ENCODE data around the gene LETM1. TPM values are rescaled to one million over a fixed set of nuclear protein-coding genes. Genes with fewer than 3 reads are reported as not detected.
A peak's percentile ranks its signal among the peaks of the same experiment; 100 is the strongest.

Gene LETM1
- total and polyA plus RNA-seq, 2 donors (not counting 3 experiments of a cell fraction or from before 2014, with no cell fraction given): 25.6 to 62.5 TPM

- intact Hi-C loops (cut with micrococcal nuclease): loop anchor here (5.0 kb wide), 1 partner anchor 46 kb away; no protein-coding TSS in a partner anchor
- POLR2A ChIA-PET: no interaction called here
These were observed 62.5 kb downstream of the LETM1 start for GRCh38 chr4:1793496-1793840.

More at GRCh38 chr4:1793496-1793840, 62.5 kb downstream of the LETM1 start:
- no peaks in the 10 kb centered on the region for H3K36me3 ChIP-seq (ENCODE audit: control insufficient read depth in 2 of 2, extremely low read depth in 1 of 2, insufficient read depth in 2 of 2, low read length in 2 of 2)
- H3K9me1 ChIP-seq (replicated peaks; ENCODE audit: control insufficient read depth, extremely low read depth, insufficient read depth, low read length): no peaks in the 10 kb centered on the region
- BruUV-seq (replicated peaks): no TSS peak
- H3K27ac ChIP-seq (ENCODE audit: insufficient read depth, low read depth, low read length): no peak overlapping the region
- H3K4me1 ChIP-seq (ENCODE audit: control insufficient read depth, extremely low read depth, insufficient read depth, low read length): no peaks in the 10 kb centered on the region
- no peaks in the 10 kb centered on the region for H4K20me1 ChIP-seq (replicated peaks; ENCODE audit: control insufficient read depth, extremely low read depth, insufficient read depth, low read length)
- no peaks in the 10 kb centered on the region for H3K9me3 ChIP-seq (replicated peaks; ENCODE audit: control insufficient read depth, insufficient read depth, low read length)
- dilution Hi-C loops (cut with MboI; ENCODE audit: extremely low pct_ligation_motif_present, low sequenced_read_pairs): no loop called here
- FAIRE-seq: no peak
- H3K27me3 ChIP-seq (ENCODE audit: control insufficient read depth in 2 of 2, insufficient read depth in 2 of 2, low read length in 2 of 2): peaks cover 16 to 24% of the 10 kb centered on the region in 2 experiments
- H3K79me2 ChIP-seq (ENCODE audit: control insufficient read depth, insufficient read depth, low read length): no peaks in the 10 kb centered on the region
- H2AFZ ChIP-seq (ENCODE audit: low read depth, low read length): peak overlapping the region; percentile 55
- CTCF ChIA-PET: interaction anchor here (1.5 to 4.6 kb wide), 5 partner anchors 15 to 45 kb away, joined by 3 to 29 read pairs (median 6); no protein-coding TSS in a partner anchor
- H3K4me2 ChIP-seq (ENCODE audit: insufficient read depth, low read length): no peak overlapping the region
- TF ChIP-seq MAX (IDR thresholded peaks at IDR 0.05; ENCODE audit: insufficient read depth, insufficient read length) (no peak), MYC (IDR thresholded peaks at IDR 0.05; ENCODE audit: low read depth, low read length) (no peak), FOS (IDR thresholded peaks at IDR 0.05; ENCODE audit: borderline replicate concordance, insufficient read depth, low read length) (no peak), EZH2 (IDR thresholded peaks at IDR 0.05; ENCODE audit: borderline replicate concordance, low read depth, low read length, severe bottlenecking) (no peak), POLR2A (IDR thresholded peaks at IDR 0.05; ENCODE audit: low read depth, low read length) (no peak), JUN (IDR thresholded peaks at IDR 0.05; ENCODE audit: borderline replicate concordance, insufficient read depth, insufficient read length, low read depth) (no peak), GATA2 (IDR thresholded peaks at IDR 0.05; ENCODE audit: insufficient read depth, insufficient read length, low read depth, low read length) (no peak), CTCF (IDR thresholded peaks at IDR 0.05; ENCODE audit: extremely low read depth in 1 of 2, insufficient read depth in 1 of 2, low read depth in 1 of 2, low read length in 2 of 2) (no peak), POLR2AphosphoS5 (IDR thresholded peaks at IDR 0.05; ENCODE audit: insufficient read depth, low read depth, low read length) (no peak)
- no peak overlapping the region for H3K9ac ChIP-seq (replicated peaks; ENCODE audit: extremely low read depth, insufficient read depth, low read length)
- DNase-seq (ENCODE audit: low read depth, low spot score): no peak
- H3K4me3 ChIP-seq (replicated peaks in 1 of 3; ENCODE audit: insufficient read depth in 1 of 3, low read depth in 1 of 3, low read length in 3 of 3): peak overlapping the region in 2 of 3 experiments; percentile 22 to 39

Data from endothelial cell of umbilical vein (primary cell).